Astrocyte (in vitro differentiated cells and primary cell): ENCODE results near the gene MSRB3.

Source experiments
- CTCF ChIP-seq: IDR thresholded peaks from 2 replicates; pipeline ENCODE4 v1.5.1; 2011; ENCODE audit warnings: low read depth, mild to moderate bottlenecking, inconsistent platforms, low read length, moderate library complexity; ENCODE audit not compliant: insufficient read depth
- EZH2 ChIP-seq: IDR thresholded peaks from 2 replicates; pipeline ENCODE4 v1.6.1; 2012; ENCODE audit warnings: mild to moderate bottlenecking, low read length, inconsistent platforms; ENCODE audit not compliant: insufficient read depth

GRCh38 chr12:65496617-65497016 is 218.1 kb downstream of the MSRB3 start:
- TF ChIP-seq CTCF, result no peak
- no peak for TF ChIP-seq EZH2
